ENCODE data around the gene VWA1.
A peak's percentile ranks its signal among the peaks of the same experiment; 100 is the strongest.

VWA1 gene

GRCh38 chr1:1435106-1435903, at the start of gene VWA1:
Gene VWA1 (plus strand): TSS chr1:1435690. CDS start chr1:1435749, 59 bp downstream.
- Mint-ChIP-seq H3K4me1 (peaks cover 20% of the 10 kb centered on the region), H3K27me3 (peaks cover 76% of the 10 kb centered on the region), H3K36me3 (no peaks in the 10 kb centered on the region), H3K9me3 (no peaks in the 10 kb centered on the region), H3K4me3 (peak within 1 kb of the TSS; percentile 62), H3K27ac (no peak within 1 kb of the TSS)
- ATAC-seq, result peak; percentile 44

- ATAC-seq, result no peak
- Mint-ChIP-seq H3K27me3 (no peaks in the 10 kb centered on the region), H3K27ac (no peak overlapping the region), H3K4me1 (peaks cover 13% of the 10 kb centered on the region), H3K9me3 (no peaks in the 10 kb centered on the region), H3K4me3 (no peak overlapping the region), H3K36me3 (peaks cover 62% of the 10 kb centered on the region)
These were observed 49.6 kb upstream of the VWA1 start for GRCh38 chr1:1385931-1386330.

- no peak overlapping the region for H3K4me3 Mint-ChIP-seq
- no peak overlapping the region for H3K27ac Mint-ChIP-seq
- H3K27me3 Mint-ChIP-seq, result no peaks in the 10 kb centered on the region
- no peaks in the 10 kb centered on the region for H3K9me3 Mint-ChIP-seq
- no peak for ATAC-seq
- peaks cover 6% of the 10 kb centered on the region for H3K4me1 Mint-ChIP-seq
- H3K36me3 Mint-ChIP-seq, result peaks cover 68% of the 10 kb centered on the region
These were observed 48.1 kb upstream of the VWA1 start for GRCh38 chr1:1387098-1388077.

GRCh38 chr1:1388078-1388472, 47.4 kb upstream of the VWA1 start:
- Mint-ChIP-seq H3K4me1 (no peaks in the 10 kb centered on the region), H3K4me3 (no peak overlapping the region), H3K27me3 (no peaks in the 10 kb centered on the region), H3K9me3 (no peaks in the 10 kb centered on the region), H3K36me3 (peaks cover 69% of the 10 kb centered on the region), H3K27ac (no peak overlapping the region)
- no peak for ATAC-seq

GRCh38 chr1:1390675-1391074, 44.8 kb upstream of the VWA1 start:
- H3K4me1 Mint-ChIP-seq, result peaks cover 22% of the 10 kb centered on the region
- no peaks in the 10 kb centered on the region for H3K9me3 Mint-ChIP-seq
- H3K27ac Mint-ChIP-seq, result no peak overlapping the region
- no peak overlapping the region for H3K4me3 Mint-ChIP-seq
- H3K27me3 Mint-ChIP-seq, result no peaks in the 10 kb centered on the region
- H3K36me3 Mint-ChIP-seq, result peaks cover 94% of the 10 kb centered on the region
- no peak for ATAC-seq

GRCh38 chr1:1391225-1391624, 44.3 kb upstream of the VWA1 start:
- Mint-ChIP-seq H3K4me3 (no peak overlapping the region), H3K4me1 (peaks cover 24% of the 10 kb centered on the region), H3K27me3 (no peaks in the 10 kb centered on the region)

GRCh38 chr1:1393014-1393413, 42.5 kb upstream of the VWA1 start:
- Mint-ChIP-seq H3K36me3 (peaks cover 83% of the 10 kb centered on the region), H3K4me1 (peaks cover 26% of the 10 kb centered on the region), H3K27ac (no peak overlapping the region), H3K4me3 (no peak overlapping the region), H3K9me3 (no peaks in the 10 kb centered on the region), H3K27me3 (no peaks in the 10 kb centered on the region)
- no peak for ATAC-seq

More at GRCh38 chr1:1391225-1391624, 44.3 kb upstream of the VWA1 start:
- Mint-ChIP-seq H3K36me3 (peaks cover 91% of the 10 kb centered on the region), H3K9me3 (no peaks in the 10 kb centered on the region), H3K27ac (no peak overlapping the region)
- ATAC-seq, result no peak

GRCh38 chr1:1393428-1393827, 42.1 kb upstream of the VWA1 start:
- H3K4me1 Mint-ChIP-seq, result peaks cover 29% of the 10 kb centered on the region
- H3K4me3 Mint-ChIP-seq, result no peak overlapping the region
- no peaks in the 10 kb centered on the region for H3K9me3 Mint-ChIP-seq
- H3K27ac Mint-ChIP-seq, result no peak overlapping the region
- ATAC-seq, result no peak
- no peaks in the 10 kb centered on the region for H3K27me3 Mint-ChIP-seq
- peaks cover 82% of the 10 kb centered on the region for H3K36me3 Mint-ChIP-seq

- peaks cover 29% of the 10 kb centered on the region for H3K4me1 Mint-ChIP-seq
- H3K4me3 Mint-ChIP-seq, result no peak overlapping the region
- ATAC-seq, result no peak
- no peaks in the 10 kb centered on the region for H3K27me3 Mint-ChIP-seq
- no peaks in the 10 kb centered on the region for H3K9me3 Mint-ChIP-seq
- H3K27ac Mint-ChIP-seq, result no peak overlapping the region
- H3K36me3 Mint-ChIP-seq, result peaks cover 76% of the 10 kb centered on the region
These were observed 41.4 kb upstream of the VWA1 start for GRCh38 chr1:1394116-1394515.

GRCh38 chr1:1395166-1395565, 40.3 kb upstream of the VWA1 start:
- peaks cover 33% of the 10 kb centered on the region for H3K4me1 Mint-ChIP-seq
- H3K27ac Mint-ChIP-seq, result no peak overlapping the region
- no peak for ATAC-seq
- no peaks in the 10 kb centered on the region for H3K27me3 Mint-ChIP-seq
- H3K9me3 Mint-ChIP-seq, result no peaks in the 10 kb centered on the region
- no peak overlapping the region for H3K4me3 Mint-ChIP-seq
- H3K36me3 Mint-ChIP-seq, result peaks cover 65% of the 10 kb centered on the region

GRCh38 chr1:1397839-1398523, 37.5 kb upstream of the VWA1 start:
- Mint-ChIP-seq H3K9me3 (no peaks in the 10 kb centered on the region), H3K27me3 (no peaks in the 10 kb centered on the region), H3K36me3 (peaks cover 59% of the 10 kb centered on the region), H3K4me3 (peak overlapping the region; percentile 91), H3K27ac (peak overlapping the region; percentile 91), H3K4me1 (peaks cover 55% of the 10 kb centered on the region)
- no peak for ATAC-seq

GRCh38 chr1:1398677-1399186, 36.8 kb upstream of the VWA1 start:
- Mint-ChIP-seq H3K9me3 (no peaks in the 10 kb centered on the region), H3K27me3 (no peaks in the 10 kb centered on the region), H3K27ac (peak overlapping the region; percentile 91), H3K36me3 (peaks cover 59% of the 10 kb centered on the region), H3K4me3 (peak overlapping the region; percentile 91), H3K4me1 (peaks cover 58% of the 10 kb centered on the region)
- peak; percentile 1 for ATAC-seq

GRCh38 chr1:1399187-1399871, 36.2 kb upstream of the VWA1 start, which contains the start of gene CCNL2:
Gene CCNL2 (minus strand): TSS chr1:1399335. CDS start chr1:1399306, 29 bp downstream.
- peak; percentile 99 for ATAC-seq
- Mint-ChIP-seq H3K27ac (peak within 1 kb of the TSS; percentile 91), H3K27me3 (no peaks in the 10 kb centered on the region), H3K9me3 (no peaks in the 10 kb centered on the region), H3K4me3 (peak within 1 kb of the TSS; percentile 91), H3K36me3 (peaks cover 58% of the 10 kb centered on the region), H3K4me1 (peaks cover 57% of the 10 kb centered on the region)

GRCh38 chr1:1399872-1400575, 35.5 kb upstream of the VWA1 start:
- ATAC-seq, result peak; percentile 5
- Mint-ChIP-seq H3K9me3 (no peaks in the 10 kb centered on the region), H3K4me1 (peaks cover 51% of the 10 kb centered on the region), H3K27ac (peak overlapping the region; percentile 91), H3K36me3 (peaks cover 59% of the 10 kb centered on the region), H3K27me3 (no peaks in the 10 kb centered on the region), H3K4me3 (peak overlapping the region; percentile 91)
